H9 (cell line): ENCODE data around the gene LRP2. TPM values are rescaled to one million over a fixed set of nuclear protein-coding genes. Genes with fewer than 3 reads are reported as not detected.

Experiments used
- DNase-seq: peaks from one replicate; pipeline ENCODE4 v3.0.0-alpha.2; 2017
- H2AFZ ChIP-seq: one replicate; pipeline ENCODE4 v1.6.1; 2013; ENCODE audit warnings: mild to moderate bottlenecking, low read length, control low read depth, moderate library complexity
- H2AK5ac ChIP-seq: 2 replicates; pipeline ENCODE4 v1.6.1; 2013; ENCODE audit warnings: low read length, control low read depth, mixed read lengths; ENCODE audit not compliant: insufficient read length
- H2BK120ac ChIP-seq: one replicate; pipeline ENCODE4 v1.6.1; 2013; ENCODE audit warnings: low read depth, mild to moderate bottlenecking, low read length, control low read depth, inconsistent platforms; ENCODE audit not compliant: poor library complexity, severe bottlenecking
- H2BK12ac ChIP-seq: 2 replicates; pipeline ENCODE4 v1.6.1; 2013; ENCODE audit warnings: low read length, control low read depth, mixed read lengths, low read depth; ENCODE audit not compliant: insufficient read length
- H2BK15ac ChIP-seq: 2 replicates; pipeline ENCODE4 v1.6.1; 2013; ENCODE audit warnings: low read depth, low read length, control low read depth
- H2BK20ac ChIP-seq: one replicate; pipeline ENCODE4 v1.6.1; 2013; ENCODE audit warnings: low read depth, mild to moderate bottlenecking, low read length, control low read depth, inconsistent platforms; ENCODE audit not compliant: poor library complexity, severe bottlenecking
- H2BK5ac ChIP-seq: 2 replicates; pipeline ENCODE4 v1.6.1; 2013; ENCODE audit warnings: low read length, control low read depth, mixed read lengths; ENCODE audit not compliant: insufficient read length
- H3K14ac ChIP-seq: 2 replicates; pipeline ENCODE4 v1.6.1; 2013; ENCODE audit warnings: low read length, control low read depth; ENCODE audit not compliant: insufficient read depth
- H3K18ac ChIP-seq: 2 replicates; pipeline ENCODE4 v1.6.1; 2013; ENCODE audit warnings: low read depth, mild to moderate bottlenecking, mixed read lengths, low read length, control low read depth; ENCODE audit not compliant: insufficient read length
- H3K23ac ChIP-seq: 2 replicates; pipeline ENCODE4 v1.6.1; 2013; ENCODE audit warnings: low read length, control low read depth, mixed read lengths, low read depth; ENCODE audit not compliant: insufficient read length
- H3K23me2 ChIP-seq: 2 replicates; pipeline ENCODE4 v1.6.1; 2013; ENCODE audit warnings: low read depth, mild to moderate bottlenecking, mixed read lengths, low read length, control low read depth; ENCODE audit not compliant: insufficient read length, poor library complexity, severe bottlenecking
- H3K27ac ChIP-seq: 2 replicates; pipeline ENCODE4 v1.5.1; 2013; ENCODE audit warnings: low read length, control low read depth, mixed read lengths, low read depth; ENCODE audit not compliant: insufficient read length
- H3K27me3 ChIP-seq: 2 replicates; pipeline ENCODE4 v1.6.1; 2013; ENCODE audit warnings: low read length, control low read depth, inconsistent platforms; ENCODE audit not compliant: insufficient read depth
- H3K4ac ChIP-seq: 2 replicates; pipeline ENCODE4 v1.6.1; 2013; ENCODE audit warnings: low read depth, mild to moderate bottlenecking, control low read depth, inconsistent platforms, low read length, moderate library complexity
- H3K4me1 ChIP-seq: 2 replicates; pipeline ENCODE4 v1.6.1; 2013; ENCODE audit warnings: low read length, control low read depth, inconsistent platforms; ENCODE audit not compliant: insufficient read depth
- H3K4me2 ChIP-seq: 2 replicates; pipeline ENCODE4 v1.6.1; 2013; ENCODE audit warnings: low read length, control low read depth, mixed read lengths; ENCODE audit not compliant: insufficient read length, insufficient read depth
- H3K56ac ChIP-seq: 2 replicates; pipeline ENCODE4 v1.6.1; 2013; ENCODE audit warnings: low read depth, mild to moderate bottlenecking, mixed read lengths, low read length, control low read depth; ENCODE audit not compliant: insufficient read length
- H3K79me1 ChIP-seq: 2 replicates; pipeline ENCODE4 v1.6.1; 2013; ENCODE audit warnings: low read depth, mild to moderate bottlenecking, moderate library complexity, low read length, control low read depth, inconsistent platforms; ENCODE audit not compliant: insufficient read depth, poor library complexity, severe bottlenecking
- H3K79me2 ChIP-seq: 2 replicates; pipeline ENCODE4 v1.6.1; 2013; ENCODE audit warnings: low read length, control low read depth, inconsistent platforms; ENCODE audit not compliant: insufficient read depth
- H3K9ac ChIP-seq: 2 replicates; pipeline ENCODE4 v1.6.1; 2013; ENCODE audit warnings: low read length, control low read depth, mixed read lengths; ENCODE audit not compliant: insufficient read length; ENCODE audit errors: extremely low read depth
- H3K9me3 ChIP-seq: one replicate; pipeline ENCODE4 v1.6.1; 2013; ENCODE audit warnings: low read depth, low read length, inconsistent platforms; ENCODE audit not compliant: control insufficient read depth
- H3T11ph ChIP-seq: one replicate; pipeline ENCODE4 v1.6.1; 2013; ENCODE audit warnings: mild to moderate bottlenecking, low read length, control low read depth, inconsistent platforms
- H4K20me1 ChIP-seq: one replicate; pipeline ENCODE4 v1.6.1; 2013; ENCODE audit not compliant: control insufficient read depth, insufficient read length, insufficient read depth
- H4K5ac ChIP-seq: 2 replicates; pipeline ENCODE4 v1.6.1; 2013; ENCODE audit warnings: low read depth, mild to moderate bottlenecking, mixed read lengths, low read length, control low read depth; ENCODE audit not compliant: insufficient read length
- H4K8ac ChIP-seq: replicated peaks from 2 replicates; pipeline ENCODE4 v1.6.1; 2013; ENCODE audit warnings: low read length, control low read depth, mixed read lengths, low read depth; ENCODE audit not compliant: insufficient read length
- H4K91ac ChIP-seq: 2 replicates; pipeline ENCODE4 v1.6.1; 2013; ENCODE audit warnings: low read depth, mild to moderate bottlenecking, moderate library complexity, mixed read lengths, low read length, control low read depth; ENCODE audit not compliant: insufficient read length
- H3K27ac Mint-ChIP-seq, 3 experiments: 2 replicates in 2 of 3; 3 replicates in 1 of 3; pipeline ENCODE4 v1.8.0; 2020 to 2021; ENCODE audit warnings: mixed read lengths in 3 of 3, mild to moderate bottlenecking in 1 of 3, moderate library complexity in 1 of 3
- H3K27me3 Mint-ChIP-seq: 2 replicates; pipeline ENCODE4 v1.8.0; 2021; ENCODE audit warnings: low read depth, mild to moderate bottlenecking, moderate library complexity, mixed read lengths
- H3K36me3 Mint-ChIP-seq, 3 experiments: 2 replicates in 2 of 3; 3 replicates in 1 of 3; pipeline ENCODE4 v1.8.0; 2020 to 2021; ENCODE audit warnings: low read depth in 3 of 3, mixed read lengths in 3 of 3; ENCODE audit not compliant: insufficient read depth in 1 of 3
- H3K4me1 Mint-ChIP-seq, 2 experiments: 2 replicates each; pipeline ENCODE4 v1.8.0; 2020; ENCODE audit warnings: mixed read lengths in 2 of 2
- H3K4me3 Mint-ChIP-seq, 2 experiments: 2 replicates in 1 of 2; 3 replicates in 1 of 2; pipeline ENCODE4 v1.8.0; 2020 to 2021; ENCODE audit warnings: mild to moderate bottlenecking in 2 of 2, mixed read lengths in 2 of 2, moderate library complexity in 1 of 2
- H3K9me3 Mint-ChIP-seq, 2 experiments: 2 replicates in 1 of 2; 3 replicates in 1 of 2; pipeline ENCODE4 v1.8.0; 2020; ENCODE audit warnings: mild to moderate bottlenecking in 2 of 2, mixed read lengths in 2 of 2, moderate library complexity in 1 of 2
- WGBS: extraction: QIAGEN DNeasy Blood & Tissue Kit; methylation state at CpG from one replicate; pipeline ENCODE4 v1.1.7; 2013; ENCODE audit warnings: missing lambda C conversion rate, low lambda C conversion rate, mixed read lengths; ENCODE audit not compliant: insufficient read length; ENCODE audit errors: extremely low coverage; 5-methylcytosine and 5-hydroxymethylcytosine counted together
- long read RNA-seq: library from polyadenylated mRNA; unstranded; transcript quantifications from one replicate; pipeline ENCODE4 v2.0.0, GENCODE V29; 2020
- total RNA-seq: library from RNA; stranded (reverse); gene quantifications from 2 replicates; pipeline ENCODE4 v1.2.1, GENCODE V29; 2021
- TF ChIP-seq, protein P1 (sequence below): fragments of 200-600 bp; sonication (generic); conservative IDR thresholded peaks from 3 replicates; pipeline ENCODE4 v1.8.0; 2021; ENCODE audit warnings: antibody characterized with exemption, mild to moderate bottlenecking

Gene LRP2
- 1.4 and 1.6 TPM in 2 replicates for total RNA-seq
- long read RNA-seq, partial matches to known transcripts: 2 of 2 reads
- long read RNA-seq, other reads (novel, unspliced or antisense): 0 of 2 reads

DNA sequence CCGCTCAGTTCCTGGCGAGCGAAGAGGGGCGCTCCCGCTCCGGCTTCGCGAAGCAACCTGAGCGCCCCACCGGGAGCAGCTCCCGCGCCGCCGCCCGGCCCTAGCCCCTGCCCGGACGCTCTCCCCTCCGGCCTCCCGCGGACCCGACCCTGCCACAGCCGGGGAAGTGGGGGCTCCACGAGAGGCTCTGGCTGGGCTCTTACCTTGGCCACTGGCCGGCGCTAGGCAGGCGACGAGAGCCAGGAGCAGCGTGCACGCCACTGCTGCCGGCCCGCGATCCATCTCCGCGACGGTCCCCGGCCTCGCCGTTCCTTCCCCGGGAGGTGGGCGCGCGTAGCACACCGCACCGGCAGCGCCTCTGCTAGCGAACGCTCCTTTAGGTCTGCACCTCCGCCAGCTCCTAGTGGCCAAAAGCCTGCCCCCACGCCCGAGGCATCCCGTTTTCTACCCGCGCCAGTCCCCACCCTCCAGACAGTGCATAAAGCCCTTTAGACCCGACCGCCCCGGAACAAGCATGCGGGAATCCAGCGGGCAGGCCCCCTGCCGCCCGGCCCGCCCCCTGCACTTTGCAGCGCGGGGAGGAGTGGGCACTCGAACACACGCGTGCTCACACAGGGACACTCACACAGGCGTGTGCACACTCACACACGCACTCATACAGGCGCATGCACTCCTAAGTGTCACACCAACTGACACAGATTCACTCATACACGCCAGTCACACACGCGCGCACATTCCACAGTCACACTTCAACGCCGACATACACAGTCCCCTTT is at the start of gene LRP2:
TSS of gene LRP2 (minus strand) at position 417 of the 776 bp plus-strand sequence. CDS start at position 282, 135 bp downstream.
- DNase-seq: peak; percentile 38
- Histone ChIP-seq H3K27ac (no peak within 1 kb of the TSS), H3K4ac (no peak within 1 kb of the TSS), H3T11ph (no peak within 1 kb of the TSS), H2AK5ac (no peak within 1 kb of the TSS), H3K23ac (no peak within 1 kb of the TSS), H3K79me2 (no peaks in the 10 kb centered on the region), H4K5ac (no peak within 1 kb of the TSS), H4K20me1 (no peaks in the 10 kb centered on the region), H3K4me1 (no peaks in the 10 kb centered on the region), H4K8ac (no peak within 1 kb of the TSS), H2BK120ac (no peak within 1 kb of the TSS), H3K23me2 (peaks cover 37% of the 10 kb centered on the region), H2BK20ac (no peak within 1 kb of the TSS), H2AFZ (no peak within 1 kb of the TSS), H2BK5ac (no peak within 1 kb of the TSS), H4K91ac (no peak within 1 kb of the TSS), H3K18ac (no peak within 1 kb of the TSS), H2BK15ac (no peak within 1 kb of the TSS), H3K9me3 (no peaks in the 10 kb centered on the region), H3K14ac (peak within 1 kb of the TSS; percentile 39; the same call in 1 of the 2 replicates), H3K56ac (no peak within 1 kb of the TSS), H2BK12ac (no peak within 1 kb of the TSS), H3K79me1 (no peaks in the 10 kb centered on the region), H3K27me3 (peaks cover 34% of the 10 kb centered on the region; the same call in 1 of the 2 replicates), H3K4me2 (peak within 1 kb of the TSS; percentile 69), H3K9ac (no peak within 1 kb of the TSS)
- peaks cover 0 to 4% of the 10 kb centered on the region in 2 experiments; a peak in 4 of 5 replicates for H3K9me3 Mint-ChIP-seq
- H3K27me3 Mint-ChIP-seq: peaks cover 85% of the 10 kb centered on the region
- H3K27ac Mint-ChIP-seq: no peak within 1 kb of the TSS
- peaks cover 0 to 3% (median 0%) of the 10 kb centered on the region in 3 experiments; a peak in 1 of 7 replicates for H3K36me3 Mint-ChIP-seq
- no CpG with 5 or more reads among the region's 75 CpGs for WGBS
- H3K4me3 Mint-ChIP-seq: peak within 1 kb of the TSS; percentile 71 to 88
- TF ChIP-seq, protein P1, sequence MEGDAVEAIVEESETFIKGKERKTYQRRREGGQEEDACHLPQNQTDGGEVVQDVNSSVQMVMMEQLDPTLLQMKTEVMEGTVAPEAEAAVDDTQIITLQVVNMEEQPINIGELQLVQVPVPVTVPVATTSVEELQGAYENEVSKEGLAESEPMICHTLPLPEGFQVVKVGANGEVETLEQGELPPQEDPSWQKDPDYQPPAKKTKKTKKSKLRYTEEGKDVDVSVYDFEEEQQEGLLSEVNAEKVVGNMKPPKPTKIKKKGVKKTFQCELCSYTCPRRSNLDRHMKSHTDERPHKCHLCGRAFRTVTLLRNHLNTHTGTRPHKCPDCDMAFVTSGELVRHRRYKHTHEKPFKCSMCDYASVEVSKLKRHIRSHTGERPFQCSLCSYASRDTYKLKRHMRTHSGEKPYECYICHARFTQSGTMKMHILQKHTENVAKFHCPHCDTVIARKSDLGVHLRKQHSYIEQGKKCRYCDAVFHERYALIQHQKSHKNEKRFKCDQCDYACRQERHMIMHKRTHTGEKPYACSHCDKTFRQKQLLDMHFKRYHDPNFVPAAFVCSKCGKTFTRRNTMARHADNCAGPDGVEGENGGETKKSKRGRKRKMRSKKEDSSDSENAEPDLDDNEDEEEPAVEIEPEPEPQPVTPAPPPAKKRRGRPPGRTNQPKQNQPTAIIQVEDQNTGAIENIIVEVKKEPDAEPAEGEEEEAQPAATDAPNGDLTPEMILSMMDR: no peak
- peaks cover 32 to 34% of the 10 kb centered on the region in 2 experiments for H3K4me1 Mint-ChIP-seq
